OCI-LY7 (cell line): ENCODE data around the gene NTF3.

Experiments
- EZH2phosphoT487 ChIP-seq: fragments of 200-600 bp; sonication (generic); IDR thresholded peaks from 2 replicates; pipeline ENCODE4 v1.6.1; 2018; ENCODE audit warnings: low read depth, borderline replicate concordance, mild to moderate bottlenecking, mixed run types, antibody characterized with exemption, low read length, moderate library complexity, mixed read lengths
- TF ChIP-seq, protein P1 (sequence below): fragments of 200-600 bp; sonication (generic); conservative IDR thresholded peaks from 2 replicates; pipeline ENCODE4 v1.5.1; 2014; ENCODE audit warnings: mild to moderate bottlenecking, antibody characterized with exemption, low read length, moderate library complexity, mixed read lengths

DNA sequence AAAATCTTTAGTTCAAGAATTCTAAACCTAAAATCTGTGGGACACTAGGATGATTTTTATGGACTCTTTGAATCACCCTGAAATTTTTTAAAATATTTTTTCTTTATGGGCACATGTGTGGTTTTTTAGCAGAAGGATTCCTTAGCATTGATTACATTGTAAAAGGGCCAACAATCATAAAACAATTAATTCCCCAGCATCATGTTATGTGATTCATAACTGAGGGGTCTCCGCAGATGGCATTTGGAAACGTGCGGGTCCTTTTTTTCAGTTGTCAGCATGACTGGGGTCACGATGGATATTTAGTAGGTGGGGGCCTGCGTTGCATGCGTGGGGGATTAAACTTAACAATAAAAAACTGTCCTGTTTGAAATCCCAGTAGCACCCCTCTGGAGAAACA lies 52.5 kb downstream of the NTF3 start:
- TF ChIP-seq, protein P1, sequence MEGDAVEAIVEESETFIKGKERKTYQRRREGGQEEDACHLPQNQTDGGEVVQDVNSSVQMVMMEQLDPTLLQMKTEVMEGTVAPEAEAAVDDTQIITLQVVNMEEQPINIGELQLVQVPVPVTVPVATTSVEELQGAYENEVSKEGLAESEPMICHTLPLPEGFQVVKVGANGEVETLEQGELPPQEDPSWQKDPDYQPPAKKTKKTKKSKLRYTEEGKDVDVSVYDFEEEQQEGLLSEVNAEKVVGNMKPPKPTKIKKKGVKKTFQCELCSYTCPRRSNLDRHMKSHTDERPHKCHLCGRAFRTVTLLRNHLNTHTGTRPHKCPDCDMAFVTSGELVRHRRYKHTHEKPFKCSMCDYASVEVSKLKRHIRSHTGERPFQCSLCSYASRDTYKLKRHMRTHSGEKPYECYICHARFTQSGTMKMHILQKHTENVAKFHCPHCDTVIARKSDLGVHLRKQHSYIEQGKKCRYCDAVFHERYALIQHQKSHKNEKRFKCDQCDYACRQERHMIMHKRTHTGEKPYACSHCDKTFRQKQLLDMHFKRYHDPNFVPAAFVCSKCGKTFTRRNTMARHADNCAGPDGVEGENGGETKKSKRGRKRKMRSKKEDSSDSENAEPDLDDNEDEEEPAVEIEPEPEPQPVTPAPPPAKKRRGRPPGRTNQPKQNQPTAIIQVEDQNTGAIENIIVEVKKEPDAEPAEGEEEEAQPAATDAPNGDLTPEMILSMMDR = no peak
- no peak for TF ChIP-seq EZH2phosphoT487
